ENCODE data around the gene GNPDA1. TPM values are rescaled to one million over a fixed set of nuclear protein-coding genes. Genes with fewer than 3 reads are reported as not detected.

Gene GNPDA1
- total RNA-seq, 1 experiment from 2014 or later = 36.1 TPM

GRCh38 chr5:141961466-141961865, 51.4 kb downstream of the GNPDA1 start:
- Mint-ChIP-seq H3K4me1 (ENCODE audit: insufficient read depth, unreplicated experiment) (peaks cover 19% of the 10 kb centered on the region), H3K4me3 (ENCODE audit: unreplicated experiment) (no peak overlapping the region), H3K9me3 (ENCODE audit: unreplicated experiment) (no peaks in the 10 kb centered on the region), H3K27me3 (ENCODE audit: insufficient read depth, unreplicated experiment) (no peaks in the 10 kb centered on the region), H3K27ac (ENCODE audit: low read depth, unreplicated experiment) (peak overlapping the region; percentile 68), H3K36me3 (ENCODE audit: insufficient read depth, unreplicated experiment) (no peaks in the 10 kb centered on the region)
- ChIA-PET POLR2A (interaction anchor here (0.6 to 3.2 kb wide), 22 partner anchors 9 to 388 kb away, joined by 3 to 48 read pairs (median 6); partner anchors contain the start of genes DELE1, PCDH1 and RNF14), CTCF (interaction anchor here (0.6 to 19.4 kb wide), 81 partner anchors 9 to 698 kb away, joined by 3 to 519 read pairs (median 5); partner anchors contain the start of genes ARAP3, DELE1, FCHSD1 and HDAC3)
- DNase-seq (ENCODE audit: unreplicated experiment) = no peak
- intact Hi-C loops (cut with micrococcal nuclease) = loop anchor here (10.0 kb wide), 1 partner anchor 147 kb away; no protein-coding TSS in a partner anchor
- no peak for TF ChIP-seq CTCF (IDR thresholded peaks at IDR 0.05; ENCODE audit: unreplicated experiment)
- no TSS peak for BruUV-seq (replicated peaks)

- peak; percentile 87 for TF ChIP-seq CTCF (IDR thresholded peaks at IDR 0.05; ENCODE audit: unreplicated experiment)
- intact Hi-C loops (cut with micrococcal nuclease) = loop anchor here (1.0 to 10.0 kb wide), 4 partner anchors 71 to 295 kb away; no protein-coding TSS in a partner anchor
- CTCF ChIA-PET = interaction anchor here (0.5 to 19.4 kb wide), 95 partner anchors 8 to 1733 kb away, joined by 3 to 519 read pairs (median 4); partner anchors contain the start of genes ARAP3, DELE1, FCHSD1 and HDAC3
- peaks cover 19% of the 10 kb centered on the region for H3K4me1 Mint-ChIP-seq (ENCODE audit: insufficient read depth, unreplicated experiment)
- peak overlapping the region; percentile 68 for H3K27ac Mint-ChIP-seq (ENCODE audit: low read depth, unreplicated experiment)
- DNase-seq (ENCODE audit: unreplicated experiment) = peak; percentile 96
- H3K9me3 Mint-ChIP-seq (ENCODE audit: unreplicated experiment) = no peaks in the 10 kb centered on the region
- H3K36me3 Mint-ChIP-seq (ENCODE audit: insufficient read depth, unreplicated experiment) = no peaks in the 10 kb centered on the region
- no peak overlapping the region for H3K4me3 Mint-ChIP-seq (ENCODE audit: unreplicated experiment)
- H3K27me3 Mint-ChIP-seq (ENCODE audit: insufficient read depth, unreplicated experiment) = no peaks in the 10 kb centered on the region
- POLR2A ChIA-PET = interaction anchor here (0.6 to 3.2 kb wide), 24 partner anchors 8 to 389 kb away, joined by 3 to 48 read pairs (median 4); partner anchors contain the start of genes DELE1, PCDH1 and RNF14
- no TSS peak for BruUV-seq (replicated peaks)
Observed at GRCh38 chr5:141960449-141961323, 52.1 kb downstream of the GNPDA1 start.

GRCh38 chr5:141960018-141960417, 52.8 kb downstream of the GNPDA1 start:
- CTCF ChIA-PET = interaction anchor here (0.6 to 19.4 kb wide), 61 partner anchors 10 to 1733 kb away, joined by 3 to 519 read pairs (median 6); partner anchors contain the start of genes ARAP3, DELE1, FCHSD1 and HDAC3
- no peak overlapping the region for H3K27ac Mint-ChIP-seq (ENCODE audit: low read depth, unreplicated experiment)
- POLR2A ChIA-PET = interaction anchor here (0.8 to 3.2 kb wide), 11 partner anchors 10 to 269 kb away, joined by 3 to 48 read pairs (median 11); partner anchors contain the start of genes DELE1 and RNF14
- H3K4me3 Mint-ChIP-seq (ENCODE audit: unreplicated experiment) = no peak overlapping the region
- no peaks in the 10 kb centered on the region for H3K36me3 Mint-ChIP-seq (ENCODE audit: insufficient read depth, unreplicated experiment)
- BruUV-seq (replicated peaks) = no TSS peak
- no peaks in the 10 kb centered on the region for H3K27me3 Mint-ChIP-seq (ENCODE audit: insufficient read depth, unreplicated experiment)
- no peaks in the 10 kb centered on the region for H3K9me3 Mint-ChIP-seq (ENCODE audit: unreplicated experiment)
- TF ChIP-seq CTCF (IDR thresholded peaks at IDR 0.05; ENCODE audit: unreplicated experiment) = peak; percentile 51
- intact Hi-C loops (cut with micrococcal nuclease) = loop anchor here (1.0 to 10.0 kb wide), 4 partner anchors 71 to 295 kb away; no protein-coding TSS in a partner anchor
- no peak for DNase-seq (ENCODE audit: unreplicated experiment)
- peaks cover 19% of the 10 kb centered on the region for H3K4me1 Mint-ChIP-seq (ENCODE audit: insufficient read depth, unreplicated experiment)

Data from MCF 10A (cell line).